Thoracic aorta (tissue), 2 donors: ENCODE data around the gene FNDC3B. TPM values are rescaled to one million over a fixed set of nuclear protein-coding genes. Genes with fewer than 3 reads are reported as not detected.
A peak's percentile ranks its signal among the peaks of the same experiment; 100 is the strongest.

Source experiments
- ATAC-seq: fragments of 150-250 bp; one replicate; pipeline ENCODE4 v1.8.0; 2017; ENCODE audit warnings: low read depth; ENCODE audit not compliant: insufficient number of reproducible peaks, low FRiP score
- DNase-seq: peaks from one replicate; pipeline ENCODE4 v3.0.0-alpha.2; 2020; ENCODE audit warnings: low spot score
- H3K27ac ChIP-seq, 2 donors: fragments of 200-600 bp; sonication (generic); 1 replicate in 1 of 2; 2 replicates in 1 of 2; pipeline ENCODE4 v1.5.1; 2016; ENCODE audit warnings: mild to moderate bottlenecking in 2 of 2, moderate library complexity in 2 of 2
- H3K27me3 ChIP-seq: fragments of 200-600 bp; sonication (generic); replicated peaks from 2 replicates; pipeline ENCODE4 v1.6.0; 2016; ENCODE audit warnings: mild to moderate bottlenecking; ENCODE audit not compliant: insufficient read depth
- H3K36me3 ChIP-seq: fragments of 200-600 bp; sonication (generic); one replicate; pipeline ENCODE4 v1.5.1; 2016
- H3K4me1 ChIP-seq, 2 donors: fragments of 200-600 bp; sonication (generic); 1 replicate in 1 of 2; 2 replicates in 1 of 2; pipeline versions ENCODE4 v1.5.1 to v1.6.0; 2016; ENCODE audit warnings: low read depth in 2 of 2, mild to moderate bottlenecking in 1 of 2; ENCODE audit not compliant: control insufficient read depth in 1 of 2
- H3K4me3 ChIP-seq: fragments of 200-600 bp; sonication (generic); 2 replicates; pipeline ENCODE4 v1.5.1; 2016; ENCODE audit warnings: mild to moderate bottlenecking
- H3K9me3 ChIP-seq: fragments of 200-600 bp; sonication (generic); 2 replicates; pipeline ENCODE4 v1.5.1; 2016
- total RNA-seq, 2 donors: library from RNA; depleted of rRNA; stranded (reverse); fragments of >200 nt; gene quantifications; one replicate each; pipeline versions ENCODE4 v1.1.0 to v1.2.3, GENCODE V29; 2016
- TF ChIP-seq, protein P1 (sequence below): fragments of 200-600 bp; sonication (generic); IDR thresholded peaks from one replicate; pipeline ENCODE4 v1.5.1; 2019; ENCODE audit warnings: antibody characterized with exemption

FNDC3B gene
- total RNA-seq, 2 donors from 2014 or later, result 113 to 163 TPM

DNA sequence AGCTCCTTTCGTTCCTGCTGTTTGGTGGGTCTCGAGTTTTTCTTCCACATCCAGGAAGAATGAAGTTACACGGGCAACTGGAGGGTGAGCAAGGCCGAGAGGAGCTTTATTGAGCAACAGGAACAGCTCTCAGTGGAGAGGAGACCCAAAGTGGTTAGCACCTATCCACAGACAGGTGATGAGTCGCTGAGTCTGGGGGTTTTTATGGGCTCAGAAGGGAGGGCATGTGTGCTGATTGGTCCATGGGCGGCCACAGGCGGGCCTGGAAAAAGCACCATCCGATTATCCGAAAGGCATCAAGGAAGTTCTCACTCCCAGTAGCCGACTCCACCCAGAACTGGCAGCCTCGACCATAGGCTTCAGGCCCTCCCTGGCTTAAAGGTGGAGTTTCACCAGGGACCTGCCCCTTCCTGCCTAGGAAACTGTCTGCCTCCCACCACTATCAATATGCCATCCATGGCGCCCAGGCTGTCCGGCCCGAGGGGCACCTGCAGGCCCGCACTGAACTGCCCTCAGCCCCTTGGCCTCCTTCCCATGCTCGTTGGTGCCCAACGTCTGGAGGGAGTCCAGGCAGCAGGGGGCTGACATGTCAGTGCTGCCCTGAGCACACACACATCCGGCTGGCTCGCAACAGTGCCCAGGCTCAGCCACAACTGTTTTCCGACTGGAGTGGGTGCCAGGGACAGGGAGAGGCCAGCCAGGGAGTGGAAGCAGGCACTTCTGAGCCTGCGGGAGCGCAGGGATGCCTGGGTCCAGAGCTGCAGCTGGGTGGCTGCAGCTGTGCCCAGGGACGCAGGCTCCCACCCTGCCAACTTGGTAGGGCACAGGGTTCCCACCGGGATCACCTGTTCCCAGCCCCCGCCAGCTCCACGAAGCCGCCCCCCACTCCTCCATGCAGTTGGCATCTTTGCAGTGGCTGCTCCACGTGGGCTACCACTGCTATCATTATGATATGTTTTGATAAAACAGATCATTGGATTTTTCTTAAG lies 170.2 kb downstream of the FNDC3B start:
- peak overlapping the region; percentile 46 for H3K4me3 ChIP-seq
- peak; percentile 69 for ATAC-seq
- no peaks in the 10 kb centered on the region for H3K27me3 ChIP-seq
- H3K27ac ChIP-seq, result peak overlapping the region; percentile 89 to 95
- peak; percentile 50 for DNase-seq
- TF ChIP-seq, protein P1, sequence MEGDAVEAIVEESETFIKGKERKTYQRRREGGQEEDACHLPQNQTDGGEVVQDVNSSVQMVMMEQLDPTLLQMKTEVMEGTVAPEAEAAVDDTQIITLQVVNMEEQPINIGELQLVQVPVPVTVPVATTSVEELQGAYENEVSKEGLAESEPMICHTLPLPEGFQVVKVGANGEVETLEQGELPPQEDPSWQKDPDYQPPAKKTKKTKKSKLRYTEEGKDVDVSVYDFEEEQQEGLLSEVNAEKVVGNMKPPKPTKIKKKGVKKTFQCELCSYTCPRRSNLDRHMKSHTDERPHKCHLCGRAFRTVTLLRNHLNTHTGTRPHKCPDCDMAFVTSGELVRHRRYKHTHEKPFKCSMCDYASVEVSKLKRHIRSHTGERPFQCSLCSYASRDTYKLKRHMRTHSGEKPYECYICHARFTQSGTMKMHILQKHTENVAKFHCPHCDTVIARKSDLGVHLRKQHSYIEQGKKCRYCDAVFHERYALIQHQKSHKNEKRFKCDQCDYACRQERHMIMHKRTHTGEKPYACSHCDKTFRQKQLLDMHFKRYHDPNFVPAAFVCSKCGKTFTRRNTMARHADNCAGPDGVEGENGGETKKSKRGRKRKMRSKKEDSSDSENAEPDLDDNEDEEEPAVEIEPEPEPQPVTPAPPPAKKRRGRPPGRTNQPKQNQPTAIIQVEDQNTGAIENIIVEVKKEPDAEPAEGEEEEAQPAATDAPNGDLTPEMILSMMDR, result no peak
- H3K4me1 ChIP-seq, result peaks cover 49 to 92% of the 10 kb centered on the region in 2 donors
- H3K36me3 ChIP-seq, result no peaks in the 10 kb centered on the region
- no peaks in the 10 kb centered on the region for H3K9me3 ChIP-seq

DNA sequence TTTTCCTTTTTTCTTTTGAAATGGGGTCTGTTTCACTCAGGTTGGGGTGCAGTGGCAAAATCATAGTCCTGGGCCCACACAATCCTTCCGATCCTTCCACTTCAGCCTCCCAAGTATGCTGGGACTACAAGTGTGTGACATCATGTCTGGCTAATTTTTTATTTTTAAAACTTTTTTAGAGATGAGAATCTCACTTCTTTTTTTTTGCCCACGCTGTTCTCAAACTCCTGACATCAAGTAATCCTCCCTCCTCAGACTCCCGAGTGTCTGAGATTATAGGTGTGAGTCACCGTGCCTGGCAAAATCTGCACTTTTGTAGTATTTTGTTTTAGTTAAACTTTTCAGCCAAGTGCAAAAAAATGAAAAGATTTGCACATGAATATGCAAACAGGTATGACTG lies 171.0 kb downstream of the FNDC3B start:
- ATAC-seq (peak; percentile 35), DNase-seq (no peak)
- H3K4me1 ChIP-seq, result peaks cover 42 to 92% of the 10 kb centered on the region in 2 donors
- no peaks in the 10 kb centered on the region for H3K36me3 ChIP-seq
- peak overlapping the region; percentile 89 to 95 for H3K27ac ChIP-seq
- H3K4me3 ChIP-seq, result peak overlapping the region; percentile 46
- no peaks in the 10 kb centered on the region for H3K27me3 ChIP-seq
- no peaks in the 10 kb centered on the region for H3K9me3 ChIP-seq
- TF ChIP-seq, protein P1, result no peak

DNA sequence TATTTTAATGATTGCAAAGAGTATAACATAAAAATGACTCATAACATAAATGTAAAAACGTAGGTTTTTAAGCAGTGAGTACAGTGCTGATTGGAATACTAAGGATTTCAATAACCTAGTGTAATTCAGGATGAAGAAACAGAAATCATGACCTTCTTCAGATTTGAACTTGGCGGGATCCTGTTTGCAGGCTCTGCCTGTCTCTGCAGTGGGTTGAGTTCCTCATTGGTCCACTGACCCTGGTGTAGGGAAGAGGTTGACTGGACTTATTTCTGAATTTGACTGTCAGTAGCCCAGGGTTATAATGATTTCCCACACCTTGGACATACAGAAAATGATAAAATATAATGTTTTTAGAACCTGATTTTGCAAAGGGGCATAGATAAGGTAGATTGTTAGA lies 171.7 kb downstream of the FNDC3B start:
- H3K36me3 ChIP-seq, result no peaks in the 10 kb centered on the region
- TF ChIP-seq, protein P1, result no peak
- ATAC-seq (no peak), DNase-seq (no peak)
- peak overlapping the region; percentile 89 to 95 for H3K27ac ChIP-seq
- no peaks in the 10 kb centered on the region for H3K27me3 ChIP-seq
- H3K9me3 ChIP-seq, result no peaks in the 10 kb centered on the region
- no peak overlapping the region for H3K4me3 ChIP-seq
- peaks cover 41 to 85% of the 10 kb centered on the region in 2 donors for H3K4me1 ChIP-seq

DNA sequence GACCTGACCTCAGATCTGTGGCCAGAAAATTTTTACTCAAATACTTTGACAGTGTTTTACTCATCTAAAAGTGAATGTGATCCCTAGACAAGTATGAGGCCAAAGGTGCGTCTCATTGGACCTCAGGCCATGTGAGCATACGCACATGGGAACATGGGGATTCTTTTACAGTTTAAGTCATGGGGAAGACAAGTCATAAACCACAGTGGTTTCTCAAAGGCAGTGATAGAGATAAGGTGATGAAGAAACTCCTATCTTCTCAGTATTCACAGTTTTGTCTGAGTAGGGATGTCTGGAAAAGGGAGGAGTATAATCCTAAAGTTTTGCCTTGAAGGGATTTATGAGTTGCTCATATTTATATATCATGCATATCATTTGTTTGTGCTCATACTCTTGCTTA lies 173.8 kb downstream of the FNDC3B start:
- no peak overlapping the region for H3K4me3 ChIP-seq
- no peaks in the 10 kb centered on the region for H3K9me3 ChIP-seq
- peak overlapping the region; percentile 16 to 95 for H3K27ac ChIP-seq
- TF ChIP-seq, protein P1, result no peak
- H3K27me3 ChIP-seq, result no peaks in the 10 kb centered on the region
- H3K4me1 ChIP-seq, result peaks cover 50 to 83% of the 10 kb centered on the region in 2 donors
- no peak for ATAC-seq
- DNase-seq, result no peak
- H3K36me3 ChIP-seq, result no peaks in the 10 kb centered on the region

DNA sequence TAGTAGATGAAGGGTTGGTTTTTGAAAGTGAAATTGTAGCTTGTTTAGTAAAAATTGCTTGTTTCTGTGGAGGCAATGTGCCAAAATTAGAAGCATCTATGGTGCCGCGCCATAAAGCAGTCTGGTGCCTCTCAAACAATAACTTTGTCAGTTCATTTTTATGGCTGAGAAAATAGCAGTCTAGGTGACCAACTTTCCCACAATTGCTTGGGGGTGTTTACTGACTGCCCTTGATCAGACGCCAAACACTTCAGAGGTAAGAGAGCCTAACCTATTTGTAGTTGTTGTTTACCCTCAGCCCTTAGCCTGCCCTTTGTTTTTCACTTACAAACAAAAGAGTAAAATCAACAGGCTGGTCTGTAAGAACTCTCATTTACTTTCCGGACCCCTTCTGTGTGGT lies 174.5 kb downstream of the FNDC3B start:
- H3K27me3 ChIP-seq, result no peaks in the 10 kb centered on the region
- no peaks in the 10 kb centered on the region for H3K36me3 ChIP-seq
- H3K4me3 ChIP-seq, result no peak overlapping the region
- DNase-seq (no peak), ATAC-seq (no peak)
- TF ChIP-seq, protein P1, result no peak
- H3K27ac ChIP-seq, result peak overlapping the region; percentile 15 to 95
- H3K4me1 ChIP-seq, result peaks cover 48 to 83% of the 10 kb centered on the region in 2 donors
- H3K9me3 ChIP-seq, result no peaks in the 10 kb centered on the region
